T-helper 1 cell treated with Interleukin-12 subunit alpha and Interleukin-12 subunit beta and Interleukin-4 antibody, amounts not matched to agents 30 μg/mL and 1 μg/mL, for 36 hours (primary cell): ENCODE data around the gene LAMC3.

Experiments used
- H3K27ac Mint-ChIP-seq: one replicate; pipeline ENCODE4 v1.8.0; 2021; ENCODE audit warnings: mild to moderate bottlenecking, mixed read lengths
- H3K27me3 Mint-ChIP-seq: one replicate; pipeline ENCODE4 v1.8.0; 2021; ENCODE audit warnings: low read depth, mixed read lengths
- H3K36me3 Mint-ChIP-seq: one replicate; pipeline ENCODE4 v1.8.0; 2021; ENCODE audit warnings: low read depth, mixed read lengths
- H3K4me1 Mint-ChIP-seq: one replicate; pipeline ENCODE4 v1.8.0; 2021; ENCODE audit warnings: low read depth, mixed read lengths
- H3K4me3 Mint-ChIP-seq: one replicate; pipeline ENCODE4 v1.8.0; 2021; ENCODE audit warnings: mild to moderate bottlenecking, moderate library complexity, mixed read lengths
- H3K9me3 Mint-ChIP-seq: one replicate; pipeline ENCODE4 v1.8.0; 2021; ENCODE audit warnings: mixed read lengths

LAMC3 gene

DNA sequence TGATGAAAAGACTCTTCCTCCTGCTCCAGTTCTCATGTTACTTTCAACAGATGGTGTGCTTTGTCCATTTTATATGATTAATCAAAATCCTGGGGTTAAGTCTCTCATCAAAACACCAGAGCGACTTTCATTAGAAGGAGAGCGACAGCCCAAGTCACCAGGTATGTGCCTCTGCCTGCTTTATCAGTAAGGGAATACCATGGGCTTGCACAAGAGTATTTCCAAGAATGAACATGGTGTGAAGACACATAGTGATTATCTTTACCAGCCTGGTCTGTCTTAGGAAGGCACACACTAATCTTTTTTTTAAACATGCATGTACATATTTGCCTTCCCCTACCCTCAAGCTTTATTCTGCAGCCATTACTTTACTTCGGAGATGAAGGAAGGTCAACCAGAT lies 131.6 kb downstream of the LAMC3 start:
- H3K9me3 Mint-ChIP-seq, result no peaks in the 10 kb centered on the region

DNA sequence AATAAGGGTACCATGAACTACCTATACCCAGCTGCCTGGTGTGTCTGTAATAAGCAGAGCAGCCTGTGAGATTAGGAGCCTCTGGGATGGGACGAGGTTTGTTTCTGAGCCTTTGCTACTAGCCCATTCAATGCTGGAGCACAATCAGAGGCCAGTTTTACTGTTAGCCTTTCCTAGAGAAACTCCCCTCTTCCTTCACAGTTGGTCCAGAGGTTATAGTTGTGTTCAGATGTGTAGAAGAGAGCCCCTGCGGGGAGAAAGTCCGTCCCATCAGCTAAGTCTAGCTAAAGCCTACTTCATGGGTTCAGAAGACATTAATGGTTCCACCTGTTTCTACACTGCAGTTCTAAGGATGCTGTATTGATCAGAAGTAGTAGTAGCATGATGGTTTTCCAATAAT lies 133.2 kb downstream of the LAMC3 start:
- Mint-ChIP-seq H3K27me3 (no peaks in the 10 kb centered on the region), H3K4me3 (no peak overlapping the region), H3K27ac (no peak overlapping the region), H3K9me3 (no peaks in the 10 kb centered on the region), H3K4me1 (no peaks in the 10 kb centered on the region), H3K36me3 (peaks cover 47% of the 10 kb centered on the region)

More for the DNA sequence above, 131.6 kb downstream of the LAMC3 start:
- Mint-ChIP-seq H3K4me1 (no peaks in the 10 kb centered on the region), H3K4me3 (no peak overlapping the region), H3K27ac (no peak overlapping the region), H3K27me3 (no peaks in the 10 kb centered on the region), H3K36me3 (peaks cover 50% of the 10 kb centered on the region)
